ENCODE data around the gene GLT6D1. TPM values are rescaled to one million over a fixed set of nuclear protein-coding genes. Genes with fewer than 3 reads are reported as not detected.

The GLT6D1 gene
- total and polyA plus RNA-seq, 2 of the 13 experiments (the other 11 are each of a cell fraction or from before 2014, with no cell fraction given), result not detected

GRCh38 chr9:135596211-135596610 lies 43.1 kb downstream of the GLT6D1 start:
- WGBS (ENCODE audit: low lambda C conversion rate), result 0% methylated on average over 2 of the region's 2 CpGs
- Histone ChIP-seq H3K4me3 (replicated peaks in 1 of 3; ENCODE audit: insufficient read depth in 1 of 3, low read depth in 2 of 3, low read length in 3 of 3) (no peak overlapping the region), H3K36me3 (replicated peaks in 1 of 2; ENCODE audit: control insufficient read depth in 1 of 2, insufficient read depth in 2 of 2, low read length in 2 of 2) (no peaks in the 10 kb centered on the region), H4K20me1 (ENCODE audit: insufficient read depth, low read length) (no peaks in the 10 kb centered on the region), H2AFZ (ENCODE audit: low read length) (no peak overlapping the region), H3K9me3 (ENCODE audit: low read length) (no peaks in the 10 kb centered on the region), H3K79me2 (ENCODE audit: insufficient read depth, low read length) (no peaks in the 10 kb centered on the region), H3K27me3 (ENCODE audit: control insufficient read depth in 1 of 2, insufficient read depth in 2 of 2, low read length in 2 of 2) (peaks cover 0 to 3% of the 10 kb centered on the region in 2 experiments; a peak in 2 of 5 replicates), H3K4me2 (ENCODE audit: low read depth, low read length) (no peak overlapping the region), H3K9ac (ENCODE audit: insufficient read depth, low read depth, low read length) (no peak overlapping the region), H3K27ac (ENCODE audit: extremely low read length, insufficient read depth, low read length) (no peak overlapping the region), H3K4me1 (ENCODE audit: insufficient read depth, low read length) (no peaks in the 10 kb centered on the region)
- in situ Hi-C loops (cut with HindIII; ENCODE audit: extremely low pct_ligation_motif_present, low pct_unique_long_range_greater_than_20kb) (no loop called here), intact Hi-C loops (cut with micrococcal nuclease; ENCODE audit: unreplicated experiment) (no loop called here)
- CTCF ChIA-PET (ENCODE audit: low intra/inter-chr PET ratio, low total read pairs), result no interaction called here
- no peak for FAIRE-seq
- TF ChIP-seq ZBTB7A (CRISPR knock-in tag; IDR thresholded peaks at IDR 0.05) (no peak), ZBTB21 (CRISPR knock-in tag; IDR thresholded peaks at IDR 0.05) (no peak), ZNF180 (CRISPR knock-in tag; IDR thresholded peaks at IDR 0.05; ENCODE audit: borderline replicate concordance, low read depth) (no peak), ZNF704 (CRISPR knock-in tag; IDR thresholded peaks at IDR 0.05; ENCODE audit: borderline replicate concordance) (no peak), ZKSCAN1 (IDR thresholded peaks at IDR 0.05; ENCODE audit: low read length) (no peak), KLF16 (CRISPR knock-in tag; IDR thresholded peaks at IDR 0.05) (no peak), DMAP1 (CRISPR knock-in tag; IDR thresholded peaks at IDR 0.05) (no peak), CHD4 (IDR thresholded peaks at IDR 0.05; ENCODE audit: borderline replicate concordance, low read length) (no peak), ZBTB43 (CRISPR knock-in tag; conservative IDR thresholded peaks at IDR 0.05) (no peak), BCLAF1 (IDR thresholded peaks at IDR 0.05) (no peak), FOXA3 (CRISPR knock-in tag; IDR thresholded peaks at IDR 0.05) (no peak), ZNF446 (CRISPR knock-in tag; IDR thresholded peaks at IDR 0.05) (no peak), ATF3 (CRISPR knock-in tag; IDR thresholded peaks at IDR 0.05) (no peak)
- no TSS peak for BruUV-seq (replicated peaks)
- ATAC-seq, result no peak
- no peak for DNase-seq (ENCODE audit: low spot score)
- POLR2A ChIA-PET, result no interaction called here
